Activated gamma-delta T cell (primary cell): Measurements from ENCODE around the gene NDUFS8.

Source experiments
- DNase-seq: peaks from one replicate; lab custom pipeline; 2025; lab: John Stamatoyannopoulos, UW

NDUFS8 gene

DNA sequence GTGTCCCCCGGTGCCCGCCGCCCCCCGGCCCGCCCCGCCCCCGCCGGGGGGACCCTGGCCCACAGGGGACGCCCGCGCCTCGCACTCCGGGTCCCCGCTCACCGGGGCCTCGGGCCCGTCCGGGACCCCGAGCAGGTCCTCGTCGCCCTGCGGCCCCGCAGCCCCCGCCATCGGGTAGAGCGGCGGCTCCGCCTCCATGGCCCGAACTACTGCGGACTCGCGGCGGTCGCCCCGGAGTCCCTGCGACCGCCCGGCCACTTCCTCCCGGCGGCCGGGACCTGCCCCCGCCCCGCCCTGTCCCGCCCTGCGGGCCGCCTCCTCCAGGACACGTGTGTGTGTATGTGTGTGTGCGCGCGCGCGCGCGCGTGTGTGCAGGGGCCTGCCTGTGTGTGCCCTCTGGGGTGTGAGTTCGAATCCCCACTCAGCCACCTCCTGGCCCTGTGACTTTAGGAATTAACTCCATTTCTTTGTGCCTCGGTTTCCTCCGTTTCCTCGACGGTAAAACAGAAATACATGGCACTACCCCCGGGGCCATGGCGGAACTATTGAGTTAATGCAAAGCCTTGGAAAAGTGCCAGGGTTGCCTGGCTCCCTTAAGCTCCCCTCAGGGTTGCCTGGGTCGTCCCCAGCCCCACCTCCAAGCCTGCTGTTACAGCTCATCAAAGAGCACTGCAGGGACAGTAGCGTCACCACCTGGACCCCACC lies 26.5 kb upstream of the NDUFS8 start, which contains the start of gene UNC93B1:
Gene UNC93B1 (minus strand): TSS at position 252 of the 705 bp plus-strand sequence. CDS start 54 bp downstream, at position 198.
- DNase-seq, result peak; percentile 65

DNA sequence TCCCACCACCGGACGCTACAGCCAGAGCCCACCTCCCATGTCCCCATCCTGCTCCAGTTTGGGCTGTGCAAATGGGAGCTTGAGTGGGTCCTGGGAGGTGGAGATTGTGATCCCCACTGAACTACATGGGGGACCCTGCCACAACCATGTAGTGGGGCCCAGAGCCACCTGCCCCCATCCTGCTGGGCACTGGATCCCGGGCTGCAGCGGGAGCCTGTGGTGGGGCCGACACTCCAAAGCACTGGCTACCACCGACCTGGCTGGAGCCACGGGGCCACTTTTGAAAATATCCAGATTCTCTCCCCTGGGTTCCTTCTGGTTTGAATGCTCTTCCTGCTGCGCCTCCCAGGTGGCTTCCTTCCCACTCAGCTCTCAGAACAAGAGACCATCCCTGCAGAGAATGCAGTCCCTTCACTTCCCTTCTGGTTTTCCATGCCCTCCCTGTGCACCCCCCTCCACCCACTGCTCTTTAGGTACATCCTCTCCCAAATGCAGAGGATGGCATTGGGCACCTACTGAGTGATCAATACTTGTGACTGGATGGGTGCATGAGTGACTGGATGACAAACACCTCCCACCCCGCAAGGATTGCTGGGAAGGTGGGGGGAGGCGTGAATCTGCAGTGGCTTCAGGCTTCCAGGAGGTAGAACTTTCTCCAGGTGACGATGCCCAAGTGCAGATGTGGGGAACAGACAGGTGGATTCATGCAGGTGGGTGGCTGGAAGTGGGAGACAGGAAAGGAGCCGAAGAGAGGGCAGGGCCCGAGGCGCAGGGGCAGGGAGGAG lies 25.7 kb upstream of the NDUFS8 start:
- DNase-seq, result no peak

DNA sequence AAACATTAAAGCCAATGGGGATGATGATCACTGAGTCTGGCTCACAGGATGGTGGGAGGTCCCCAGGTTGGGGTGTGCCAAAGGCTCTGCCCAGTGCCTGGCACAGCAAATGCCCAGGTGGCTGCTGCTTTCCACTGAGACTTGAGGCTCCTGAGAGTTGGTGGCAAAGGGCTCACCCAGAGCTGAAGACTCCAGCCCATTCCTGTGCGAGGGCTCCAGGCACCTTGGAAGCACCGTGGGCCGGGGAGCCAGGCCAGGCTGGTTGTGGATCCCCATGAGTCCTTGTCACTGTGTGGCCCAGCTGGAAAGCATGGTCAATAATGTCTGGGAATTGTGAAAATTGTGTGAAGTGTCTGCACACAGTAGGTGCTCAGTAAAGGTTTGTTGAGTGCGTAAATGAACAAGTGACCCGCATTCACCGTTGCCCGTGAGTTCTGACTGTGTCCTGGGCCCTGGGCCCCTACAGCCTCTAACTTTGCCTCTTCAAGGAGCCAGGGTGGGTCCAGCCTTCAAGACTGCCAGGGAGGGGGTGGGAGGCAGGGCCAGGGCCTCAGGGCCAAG lies 23.8 kb upstream of the NDUFS8 start:
- no peak for DNase-seq

DNA sequence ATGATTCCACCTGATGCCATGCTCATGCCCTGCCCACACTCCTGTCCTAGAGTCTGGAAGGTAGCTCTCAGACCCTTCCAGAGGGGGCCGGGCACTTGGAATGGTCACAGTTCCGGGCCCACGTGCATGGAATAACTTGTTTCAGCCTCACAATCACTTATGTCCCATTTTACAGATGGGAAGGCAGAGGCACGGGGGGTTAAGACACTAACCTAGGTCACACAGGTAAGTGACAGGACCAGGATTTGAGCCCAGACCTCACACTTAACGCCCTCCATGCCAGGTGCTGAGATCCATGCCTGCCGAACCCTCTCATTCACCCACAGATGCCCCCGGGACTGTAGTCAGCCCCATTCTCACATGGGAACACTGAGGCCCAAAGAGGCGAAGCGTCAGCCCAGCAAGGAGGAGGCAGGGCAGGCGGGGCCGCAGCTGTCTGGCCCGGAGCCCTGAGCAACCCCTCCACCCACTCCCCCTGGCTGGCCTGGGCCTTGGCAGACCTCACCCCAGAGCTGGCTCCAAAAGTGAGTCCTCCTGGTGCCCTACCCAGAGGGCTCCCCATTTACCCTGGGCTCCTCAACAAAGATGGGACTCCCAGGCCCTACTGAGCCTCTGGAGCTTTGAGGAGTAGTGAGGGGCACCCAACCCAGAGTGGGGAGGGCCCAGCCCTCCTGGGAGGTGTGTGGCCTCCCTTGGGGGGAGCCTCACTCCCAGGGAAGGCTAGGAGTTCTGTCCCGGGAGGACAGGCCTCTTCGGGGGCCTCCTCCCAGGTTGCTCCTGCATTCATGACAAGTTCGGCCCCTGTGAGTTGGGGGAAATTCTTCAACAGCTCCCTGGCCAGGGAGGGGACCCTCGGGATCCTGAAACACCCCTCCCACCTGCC lies 22.7 kb upstream of the NDUFS8 start:
- DNase-seq, result no peak

DNA sequence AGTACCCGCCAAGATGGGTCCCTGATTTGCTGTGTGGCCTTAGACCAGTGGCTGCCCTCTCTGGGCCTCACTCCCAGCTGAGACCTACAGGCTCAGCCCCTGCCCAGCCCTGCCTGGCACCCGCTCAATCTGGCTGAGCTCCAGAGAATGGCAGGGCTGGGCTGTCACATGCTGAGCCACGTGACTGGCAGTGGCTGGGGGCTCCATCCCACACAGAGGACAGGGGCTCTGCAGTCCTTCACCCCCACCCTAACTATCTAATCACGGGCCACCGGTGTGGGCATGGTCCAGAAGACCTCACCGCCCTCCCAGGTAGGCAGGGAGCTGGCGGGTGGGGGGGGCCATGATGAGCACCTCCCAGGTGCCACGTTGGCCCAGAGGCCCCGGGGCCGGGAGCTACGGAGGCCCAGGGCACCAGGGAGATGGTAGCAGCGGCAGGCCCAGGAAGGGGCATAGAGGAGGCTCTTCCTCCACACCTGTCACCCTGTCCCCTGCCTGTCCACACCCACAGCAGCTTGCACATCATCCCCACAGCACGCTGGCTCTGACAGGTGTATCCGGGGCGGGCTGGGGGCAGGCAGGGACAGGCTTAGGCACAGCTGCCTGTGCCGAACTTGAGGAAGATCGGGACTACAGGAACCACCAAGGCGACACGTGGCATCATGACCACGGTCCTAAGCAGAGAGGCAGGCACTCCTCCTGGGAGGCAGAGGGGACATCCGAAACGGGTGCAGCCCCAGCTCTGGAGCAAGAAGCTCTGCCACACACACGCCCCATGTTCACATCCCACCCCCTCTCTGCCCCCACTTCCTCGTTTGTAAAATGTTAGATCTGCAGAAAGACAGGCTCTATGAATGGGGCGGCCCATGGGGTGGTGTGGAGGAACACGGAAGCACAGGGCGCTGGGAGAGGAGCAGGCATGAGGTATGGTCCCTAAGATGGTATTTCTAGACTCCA lies 21.8 kb upstream of the NDUFS8 start:
- DNase-seq, result no peak

DNA sequence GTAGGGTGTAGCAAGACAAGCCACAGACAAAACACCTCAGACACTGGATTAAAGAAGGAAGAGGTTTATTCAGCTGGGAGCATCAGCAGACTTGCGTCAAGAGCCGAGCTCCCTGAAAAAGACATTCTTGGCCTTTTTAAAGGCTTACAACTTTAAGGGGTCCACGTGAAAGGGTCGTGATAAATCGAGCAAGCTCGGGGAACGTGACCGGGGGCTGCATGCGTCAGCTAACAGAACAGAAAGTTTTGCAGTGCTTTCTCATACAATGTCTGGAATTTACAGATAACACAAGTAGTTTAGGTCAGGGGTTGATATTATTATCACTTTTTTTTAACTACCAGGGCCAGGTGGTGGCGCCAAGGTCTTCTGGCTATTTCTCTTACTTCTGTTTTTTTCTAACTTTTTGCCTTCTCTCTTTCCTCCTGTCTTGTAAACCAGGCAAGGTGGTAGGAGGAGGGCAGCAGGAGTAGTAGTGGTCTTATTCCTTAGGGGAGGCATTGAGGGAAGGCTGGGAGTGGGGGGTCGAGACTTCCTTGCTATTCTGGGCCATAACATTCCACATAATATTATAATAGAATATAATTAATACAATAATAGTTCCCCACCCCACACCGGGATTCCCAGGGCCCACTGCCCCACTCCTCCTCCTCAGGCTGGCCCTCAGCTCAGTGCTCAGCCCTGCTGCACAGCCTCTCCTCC lies 20.9 kb upstream of the NDUFS8 start:
- no peak for DNase-seq

DNA sequence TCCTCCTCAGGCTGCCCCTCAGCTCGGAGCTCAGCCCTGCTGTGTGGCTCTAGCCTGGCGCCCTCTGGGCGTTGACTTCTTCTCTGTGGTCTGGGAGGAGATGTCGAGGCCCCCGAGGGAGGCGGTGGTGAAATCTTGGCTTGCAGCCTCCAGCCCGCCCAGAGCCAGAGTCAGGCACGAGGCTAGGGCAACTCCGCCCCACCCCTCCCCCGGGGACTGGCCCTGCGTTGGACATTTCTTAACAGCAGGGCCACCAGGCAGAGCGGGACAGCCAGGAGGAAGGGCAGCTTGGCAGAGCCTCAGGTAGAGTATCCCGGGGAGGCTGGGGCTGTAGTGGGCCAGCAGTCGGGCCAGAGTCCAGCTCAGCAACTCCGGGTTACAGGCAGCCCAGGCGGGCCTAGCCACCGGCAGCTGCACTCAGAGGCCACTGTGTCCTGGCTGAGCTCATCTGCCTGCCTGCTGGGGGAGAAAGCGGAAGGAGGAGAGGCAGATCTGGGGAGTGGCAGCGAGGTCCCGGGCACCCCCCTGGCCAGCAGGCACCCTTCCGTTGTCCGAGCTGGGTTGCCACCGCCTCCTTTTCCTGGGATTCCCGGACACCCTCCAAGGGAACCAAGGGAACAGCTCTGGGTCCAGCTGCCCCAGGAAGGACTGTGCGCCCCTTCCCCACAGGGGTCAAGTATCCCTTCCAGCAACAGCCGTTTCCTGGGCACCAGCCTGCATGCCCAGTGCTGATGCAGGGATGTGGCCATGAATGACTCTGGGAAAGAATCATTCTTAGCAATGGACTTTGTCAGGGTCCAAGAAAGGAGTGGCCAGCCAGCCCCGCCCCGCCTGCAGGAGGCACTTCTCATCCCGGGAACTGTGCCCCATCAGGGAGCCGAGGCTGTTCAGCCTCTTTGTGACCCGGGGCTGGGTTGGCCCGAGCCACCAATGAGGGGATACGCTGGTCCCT lies 20.1 kb upstream of the NDUFS8 start, which contains the start of gene ALDH3B1:
Gene ALDH3B1 (plus strand): TSS at position 238 of the 952 bp plus-strand sequence. CDS start 4,971 bp downstream, outside the sequence.
- DNase-seq, result no peak

DNA sequence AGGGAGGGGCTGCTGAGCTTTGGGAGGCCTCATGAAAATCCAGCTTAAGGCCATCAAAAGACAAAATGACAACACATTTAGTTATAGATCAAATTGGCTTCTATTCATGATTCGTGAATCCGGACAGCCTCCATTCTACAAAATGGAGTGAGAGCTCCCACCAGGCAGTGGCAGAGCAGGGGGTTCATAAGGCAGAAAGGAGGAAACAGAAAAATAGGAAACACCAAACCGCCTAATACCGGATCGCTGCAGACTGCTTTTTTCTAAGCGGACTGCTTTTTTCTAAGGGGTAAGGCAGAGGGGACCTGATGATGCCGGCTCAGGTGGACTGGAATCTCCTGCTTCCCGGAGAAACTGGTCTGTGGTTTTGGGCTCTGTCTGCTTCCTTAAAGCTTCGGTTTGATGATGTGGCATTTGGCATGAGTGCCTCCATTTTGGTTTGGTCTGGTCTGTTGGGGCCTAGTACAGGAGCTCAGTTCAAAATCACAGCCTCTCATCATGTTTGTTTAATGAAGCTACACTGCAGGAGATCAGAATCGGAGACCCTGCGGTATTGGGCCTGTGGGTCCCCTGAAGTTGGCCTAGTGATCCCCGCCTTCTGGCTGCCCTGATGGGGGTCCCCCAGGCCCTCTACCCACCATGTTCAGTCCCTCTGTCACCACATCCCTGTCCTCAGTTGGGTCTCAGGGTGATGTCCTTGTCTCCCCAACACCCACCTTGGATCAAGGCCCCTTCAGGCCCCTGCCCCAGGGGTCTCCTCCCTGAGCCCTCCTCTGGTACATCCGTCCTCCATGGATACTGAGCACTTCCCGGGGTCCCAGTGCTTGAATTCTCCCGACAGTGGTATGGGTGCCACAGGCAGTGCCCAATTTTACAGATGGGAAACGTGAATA lies 19.2 kb upstream of the NDUFS8 start:
- DNase-seq, result no peak

DNA sequence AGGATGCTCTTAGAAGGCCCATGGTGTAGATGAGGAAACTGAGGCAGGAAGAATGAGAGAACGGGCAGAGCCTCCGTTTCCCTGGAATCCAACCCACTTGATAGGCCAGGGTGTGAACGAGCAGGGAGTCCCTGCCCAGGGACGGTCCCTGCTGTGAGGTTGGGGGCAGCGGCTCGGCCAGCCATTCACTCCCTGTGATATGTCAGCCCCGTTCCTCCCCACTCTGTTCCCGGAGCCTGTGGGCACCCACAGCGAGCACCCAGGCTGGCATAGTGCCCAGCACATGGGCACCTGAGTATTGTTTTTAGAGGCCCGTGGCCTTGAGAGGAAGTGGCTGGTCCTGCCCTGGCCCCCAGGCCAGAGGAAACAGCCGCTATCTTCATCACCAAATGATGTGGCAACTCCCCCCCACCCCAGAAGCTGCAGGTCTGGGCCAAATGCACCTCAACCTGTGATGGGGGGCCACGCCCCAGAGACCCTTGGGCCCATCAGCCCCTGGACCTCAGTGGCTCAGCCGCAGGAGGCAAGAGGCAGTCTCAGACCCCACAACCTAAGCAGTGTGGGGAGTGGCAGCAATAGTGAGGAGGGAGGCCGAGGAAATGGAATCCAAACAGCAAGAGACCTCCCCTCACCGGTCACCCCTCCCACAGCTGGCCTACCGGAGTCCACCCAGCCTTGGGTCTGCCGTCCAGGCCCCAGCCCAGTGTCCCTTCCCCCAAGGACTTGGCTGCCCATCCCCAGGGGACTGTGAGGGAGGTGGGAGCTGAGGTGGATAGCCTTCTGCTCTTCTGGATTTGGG lies 18.2 kb upstream of the NDUFS8 start:
- DNase-seq, result no peak

DNA sequence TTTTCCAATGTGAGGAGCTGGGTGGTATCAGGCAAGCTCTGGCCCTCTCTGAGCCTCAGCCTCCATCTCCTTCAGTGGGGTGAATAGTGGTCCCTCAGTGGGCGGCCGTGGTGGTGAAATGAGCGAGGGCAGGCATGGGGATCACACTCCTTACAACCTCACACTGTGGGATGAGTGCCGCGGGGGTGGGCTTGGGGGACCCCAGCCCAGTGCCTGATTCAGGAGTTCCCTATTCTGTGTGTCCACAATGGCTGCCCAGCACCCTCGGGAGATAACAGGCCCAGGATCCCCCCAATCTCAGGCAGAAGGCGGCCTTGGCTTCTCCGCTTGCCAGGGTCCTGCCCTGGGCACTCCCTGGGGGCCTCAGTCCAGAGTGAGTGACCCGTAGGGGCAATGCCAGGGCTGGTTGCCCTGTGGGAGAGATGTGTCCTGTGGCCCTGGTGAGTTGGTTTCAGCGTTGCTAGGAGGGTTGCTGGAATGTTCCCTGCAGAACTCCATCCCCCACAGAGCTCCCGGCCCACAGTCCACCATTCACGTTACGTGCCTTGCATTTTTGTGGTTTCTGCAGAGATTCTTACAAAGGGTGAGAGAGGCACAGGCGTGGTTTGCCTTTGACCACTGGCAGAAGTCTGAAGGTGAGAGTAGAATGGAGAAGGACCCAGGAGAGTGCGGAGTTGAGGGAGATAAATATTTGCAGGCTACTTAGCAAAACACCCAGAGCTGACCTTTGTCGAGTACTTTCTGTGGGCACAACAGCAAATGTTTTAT lies 17.5 kb upstream of the NDUFS8 start:
- DNase-seq, result no peak

DNA sequence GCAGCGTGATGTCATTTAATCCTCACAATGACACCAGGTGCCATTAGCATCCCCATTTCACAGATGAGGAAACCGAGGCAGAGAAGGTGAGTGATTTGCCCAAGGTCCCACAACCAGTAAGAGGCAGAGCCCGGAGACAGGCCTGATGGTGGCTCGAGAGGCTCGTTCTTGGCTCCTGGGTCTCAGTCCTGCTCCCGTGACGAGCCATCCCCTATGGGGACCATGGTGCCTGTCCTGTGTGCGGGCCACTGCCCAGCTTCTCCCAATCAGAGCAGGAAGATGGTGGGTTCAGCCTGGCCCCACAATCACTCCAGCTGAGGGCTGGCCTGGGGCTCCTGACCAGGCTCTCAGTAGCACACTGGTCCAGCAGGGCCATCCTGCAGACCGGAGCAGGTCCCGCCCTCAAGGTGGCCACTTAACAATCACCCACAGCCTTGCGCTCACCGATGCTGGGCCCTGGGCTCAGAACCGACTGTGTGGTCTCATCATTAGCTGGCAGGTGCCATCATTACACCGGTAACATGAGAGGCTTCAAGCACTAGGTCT lies 16.8 kb upstream of the NDUFS8 start:
- DNase-seq, result no peak

DNA sequence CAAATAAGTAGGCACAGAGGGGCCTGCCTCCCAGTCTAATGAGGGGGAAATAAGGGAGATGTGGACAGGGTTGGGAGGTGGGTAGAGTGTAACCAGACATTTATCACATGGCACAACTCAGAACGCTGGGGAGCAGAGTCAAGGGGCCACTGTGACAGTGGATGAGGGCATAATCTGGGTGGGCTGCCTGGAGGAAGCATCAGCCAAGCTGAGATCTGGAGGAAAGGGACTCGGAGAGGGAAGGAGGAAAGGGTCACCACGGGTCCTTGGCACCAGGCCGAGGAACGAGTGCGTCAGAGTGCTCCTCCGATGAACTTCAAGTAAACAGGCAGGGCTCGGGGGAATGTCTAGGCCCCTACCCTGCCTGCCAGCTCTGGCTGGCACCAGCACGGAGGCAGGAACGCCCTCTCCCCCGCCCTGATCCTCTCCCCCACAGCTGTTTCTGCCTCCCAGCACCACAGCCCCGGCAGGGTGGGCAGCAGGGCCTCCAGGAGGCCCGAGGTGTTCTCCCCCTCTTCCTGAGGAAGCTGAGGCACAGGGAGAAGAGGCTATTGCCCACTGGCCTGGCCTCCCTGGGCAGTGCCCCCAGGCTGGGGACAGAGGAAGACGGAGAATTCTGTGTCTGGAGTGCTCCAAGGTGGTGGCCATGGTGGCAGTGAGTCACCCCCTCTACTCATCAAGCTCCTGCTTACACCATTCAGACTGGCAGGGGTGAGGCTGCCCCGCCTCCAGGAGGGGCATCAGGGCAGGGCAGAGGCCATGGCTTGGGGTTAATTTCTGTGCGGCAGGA lies 16.1 kb upstream of the NDUFS8 start:
- DNase-seq, result no peak

DNA sequence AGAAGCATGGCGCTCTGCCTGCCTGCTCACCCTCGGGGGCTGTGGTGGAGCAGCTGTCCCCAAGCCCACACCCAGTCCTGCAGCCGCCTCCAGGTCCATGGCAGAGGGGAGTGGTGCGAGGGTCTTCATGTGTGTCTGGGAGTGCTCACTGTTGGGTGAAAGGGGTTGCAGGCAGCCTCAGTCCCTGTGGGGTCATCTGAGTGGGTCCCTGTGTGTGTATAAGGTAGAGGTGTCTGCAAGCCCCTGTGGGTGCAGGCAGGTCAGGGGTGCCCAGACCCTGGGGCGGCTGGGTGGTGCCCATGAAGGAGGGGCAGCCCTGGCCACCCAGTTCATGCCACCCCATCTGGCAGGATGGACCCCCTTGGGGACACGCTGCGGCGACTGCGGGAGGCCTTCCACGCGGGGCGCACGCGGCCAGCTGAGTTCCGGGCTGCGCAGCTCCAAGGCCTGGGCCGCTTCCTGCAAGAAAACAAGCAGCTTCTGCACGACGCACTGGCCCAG lies 15.5 kb upstream of the NDUFS8 start:
- DNase-seq, result no peak

DNA sequence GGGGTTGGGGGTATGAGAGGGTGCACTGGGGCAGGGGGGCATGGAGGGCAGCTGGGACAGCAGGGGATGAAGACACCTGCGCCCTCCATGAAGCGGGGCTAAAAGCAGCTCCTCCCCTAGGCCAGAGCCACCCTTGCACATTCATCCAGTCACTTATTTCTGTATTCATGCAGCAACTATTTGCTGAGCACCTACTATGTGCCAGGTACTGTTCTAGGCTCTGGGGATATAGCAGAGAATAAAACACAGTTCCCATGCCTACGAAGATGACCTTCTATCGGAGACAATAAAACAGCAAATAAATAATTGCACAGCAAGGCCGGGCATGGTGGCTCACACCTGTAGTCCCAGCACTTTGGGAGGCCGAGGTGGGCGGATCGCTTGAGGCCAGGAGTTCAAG lies 15.0 kb upstream of the NDUFS8 start:
- DNase-seq, result no peak
